NCI-H2171 (cell line): ENCODE measurements around the gene NHERF2.

Experiments used
- DNase-seq: peaks from one replicate; lab custom pipeline; 2025; lab: John Stamatoyannopoulos, UW

NHERF2 gene

GRCh38 chr16:1991135-1991551 lies 35.6 kb upstream of the NHERF2 start:
- DNase-seq: no peak

- DNase-seq: no peak
These were observed 35.1 kb upstream of the NHERF2 start for GRCh38 chr16:1991588-1991947.

- DNase-seq: no peak
These were observed 34.6 kb upstream of the NHERF2 start for GRCh38 chr16:1991948-1992703.

GRCh38 chr16:1992704-1993317 lies 33.9 kb upstream of the NHERF2 start:
- DNase-seq: no peak

- DNase-seq: no peak
These were observed 33.0 kb upstream of the NHERF2 start for GRCh38 chr16:1993731-1994131.

- DNase-seq: no peak
These were observed 29.0 kb upstream of the NHERF2 start for GRCh38 chr16:1997494-1998359.

- no peak for DNase-seq
These were observed 28.3 kb upstream of the NHERF2 start for GRCh38 chr16:1998360-1998835.

GRCh38 chr16:1998852-1999801 lies 27.6 kb upstream of the NHERF2 start:
- DNase-seq: no peak

GRCh38 chr16:1999866-2000514 lies 26.7 kb upstream of the NHERF2 start:
- DNase-seq: no peak

- DNase-seq: no peak
These were observed 25.7 kb upstream of the NHERF2 start for GRCh38 chr16:2001035-2001434.

- DNase-seq: no peak
These were observed 25.0 kb upstream of the NHERF2 start for GRCh38 chr16:2001456-2002355.

GRCh38 chr16:2002406-2003230 lies 24.1 kb upstream of the NHERF2 start:
- no peak for DNase-seq

- no peak for DNase-seq
These were observed 23.4 kb upstream of the NHERF2 start for GRCh38 chr16:2003231-2003826.

- peak; percentile 96 for DNase-seq
These were observed 22.7 kb upstream of the NHERF2 start for GRCh38 chr16:2003827-2004641.

- DNase-seq: peak; percentile 55
These were observed 21.7 kb upstream of the NHERF2 start for GRCh38 chr16:2004795-2005517.

- DNase-seq: no peak
These were observed 21.1 kb upstream of the NHERF2 start for GRCh38 chr16:2005646-2006045.

GRCh38 chr16:2006317-2006716 lies 20.4 kb upstream of the NHERF2 start:
- DNase-seq: no peak
